ENCODE data around the gene CDKAL1. TPM values are rescaled to one million over a fixed set of nuclear protein-coding genes. Genes with fewer than 3 reads are reported as not detected.
"Not testable (repeated sequence)": the region's sequence is repeated elsewhere in the genome, so short reads cannot be mapped to it uniquely, and the experiment has no call there.

CDKAL1 gene
- total and polyA plus RNA-seq, 10 donors: 4.8 to 26.9 (median 20.1) TPM

- no peak overlapping the region for H3K4me3 ChIP-seq
- no peaks in the 10 kb centered on the region for H3K27me3 ChIP-seq (replicated peaks in 1 of 7)
- TF ChIP-seq POLR2AphosphoS5 (IDR thresholded peaks at IDR 0.05) (no peak), CTCF (IDR thresholded peaks at IDR 0.05 in 8 of 11, conservative IDR thresholded peaks at IDR 0.05 in 3 of 11) (no peak), POLR2A (IDR thresholded peaks at IDR 0.05) (no peak)
- no peak for DNase-seq
- H3K9me3 ChIP-seq: peaks cover 0 to 7% (median 0%) of the 10 kb centered on the region in 8 donors
- WGBS, 5 donors: 56 to 78% (median 69%) methylated on average over 1 of the region's 1 CpG
- no peak overlapping the region for H3K27ac ChIP-seq
- no peaks in the 10 kb centered on the region for H3K36me3 ChIP-seq
- H3K4me1 ChIP-seq: no peaks in the 10 kb centered on the region
- intact Hi-C loops (cut with DNase I; ENCODE audit: low total_unique reads): no loop called here
These were observed 182.6 kb downstream of the CDKAL1 start for GRCh38 chr6:20716865-20717264.

GRCh38 chr6:20717743-20718142 lies 183.5 kb downstream of the CDKAL1 start:
- Histone ChIP-seq H3K9me3 (peaks cover 0 to 7% (median 0%) of the 10 kb centered on the region in 8 donors), H3K4me3 (no peak overlapping the region), H3K27me3 (replicated peaks in 1 of 7) (no peaks in the 10 kb centered on the region), H3K4me1 (no peaks in the 10 kb centered on the region), H3K27ac (no peak overlapping the region), H3K36me3 (peaks cover 0 to 2% (median 0%) of the 10 kb centered on the region in 6 donors)
- DNase-seq: no peak
- TF ChIP-seq POLR2A (IDR thresholded peaks at IDR 0.05) (no peak), CTCF (IDR thresholded peaks at IDR 0.05 in 8 of 11, conservative IDR thresholded peaks at IDR 0.05 in 3 of 11) (no peak), POLR2AphosphoS5 (IDR thresholded peaks at IDR 0.05) (no peak)
- intact Hi-C loops (cut with DNase I; ENCODE audit: low total_unique reads): no loop called here

GRCh38 chr6:20718705-20719653 lies 184.7 kb downstream of the CDKAL1 start:
- Histone ChIP-seq H3K27me3 (replicated peaks in 1 of 7) (no peaks in the 10 kb centered on the region), H3K4me1 (no peaks in the 10 kb centered on the region), H3K36me3 (peaks cover 0 to 10% (median 0%) of the 10 kb centered on the region in 6 donors), H3K27ac (no peak overlapping the region), H3K9me3 (peaks cover 0 to 7% (median 0%) of the 10 kb centered on the region in 8 donors), H3K4me3 (no peak overlapping the region)
- 67 to 79% (median 77%) methylated on average over 3 of the region's 3 CpGs for whole genome bisulfite sequencing, 5 donors
- no peak for DNase-seq
- intact Hi-C loops (cut with DNase I; ENCODE audit: low total_unique reads): no loop called here
- TF ChIP-seq POLR2A (IDR thresholded peaks at IDR 0.05) (no peak), POLR2AphosphoS5 (IDR thresholded peaks at IDR 0.05) (no peak), CTCF (IDR thresholded peaks at IDR 0.05 in 8 of 11, conservative IDR thresholded peaks at IDR 0.05 in 3 of 11) (no peak)

- Histone ChIP-seq H3K27me3 (replicated peaks in 1 of 7) (no peaks in the 10 kb centered on the region), H3K27ac (no peak overlapping the region), H3K4me3 (no peak overlapping the region), H3K36me3 (peaks cover 0 to 10% (median 0%) of the 10 kb centered on the region in 6 donors), H3K4me1 (no peaks in the 10 kb centered on the region), H3K9me3 (peaks cover 0 to 7% (median 0%) of the 10 kb centered on the region in 8 donors)
- intact Hi-C loops (cut with DNase I; ENCODE audit: low total_unique reads): no loop called here
- WGBS, 5 donors: 84 to 96% (median 89%) methylated on average over 2 of the region's 2 CpGs
- no peak for DNase-seq
- TF ChIP-seq POLR2AphosphoS5 (IDR thresholded peaks at IDR 0.05) (no peak), POLR2A (IDR thresholded peaks at IDR 0.05) (no peak), CTCF (IDR thresholded peaks at IDR 0.05 in 8 of 11, conservative IDR thresholded peaks at IDR 0.05 in 3 of 11) (no peak)
These were observed 185.7 kb downstream of the CDKAL1 start for GRCh38 chr6:20719980-20720379.

- WGBS, 5 donors: 62 to 81% (median 63%) methylated on average over 3 of the region's 3 CpGs
- H3K27ac ChIP-seq; H3K27me3 ChIP-seq (replicated peaks in 1 of 7); H3K4me3 ChIP-seq; H3K36me3 ChIP-seq; DNase-seq; H3K4me1 ChIP-seq; intact Hi-C loops (cut with DNase I; ENCODE audit: low total_unique reads); H3K9me3 ChIP-seq: not testable (repeated sequence)
These were observed 186.9 kb downstream of the CDKAL1 start for GRCh38 chr6:20721121-20721520.

Measured in spleen (tissue), 11 donors.